NCI-H1417 treated with DMSO at 0.1 percent for 48 hours (cell line): ENCODE data around the gene VWA5B1.

ENCODE experiments used
- DNase-seq: peaks from one replicate; lab custom pipeline; 2025; lab: John Stamatoyannopoulos, UW

Gene VWA5B1

GRCh38 chr1:20395255-20395654 is 104.6 kb downstream of the VWA5B1 start:
- DNase-seq, result no peak

- DNase-seq, result no peak
Observed at GRCh38 chr1:20398744-20399143, 108.1 kb downstream of the VWA5B1 start.

GRCh38 chr1:20399196-20399595 is 108.5 kb downstream of the VWA5B1 start:
- DNase-seq, result no peak

- DNase-seq, result no peak
Observed at GRCh38 chr1:20399606-20400180, 109.0 kb downstream of the VWA5B1 start.

- DNase-seq, result no peak
Observed at GRCh38 chr1:20400341-20401177, 109.9 kb downstream of the VWA5B1 start.

GRCh38 chr1:20401405-20402010 is 110.8 kb downstream of the VWA5B1 start:
- DNase-seq, result no peak

GRCh38 chr1:20402585-20403422 is 112.1 kb downstream of the VWA5B1 start:
- no peak for DNase-seq

GRCh38 chr1:20403423-20404145 is 112.9 kb downstream of the VWA5B1 start:
- DNase-seq, result no peak

- DNase-seq, result no peak
Observed at GRCh38 chr1:20404466-20404865, 113.8 kb downstream of the VWA5B1 start.
